A549 (cell line): ENCODE measurements around the gene DOK1. TPM values are rescaled to one million over a fixed set of nuclear protein-coding genes. Genes with fewer than 3 reads are reported as not detected.

Source experiments
- ATAC-seq, 2 experiments: fragments of 200-7000 bp in 1 of 2; fragments of >200 bp in 1 of 2; cut with Nextera tagmentation in 1 of 2; cut with Tn5 transposase in 1 of 2; 3 replicates each; pipeline versions ENCODE4 v1.8.0 to v1.9.1; 2018 to 2020; ENCODE audit warnings: mild to moderate bottlenecking in 1 of 2, moderate library complexity in 1 of 2
- CTCF ChIA-PET: fragments of 300-600 bp; sonication (Branson Sonifier 250); formaldehyde crosslinking; extraction: SDS; loops from one replicate; lab custom pipeline; 2021; ENCODE audit warnings: antibody characterized with exemption, inconsistent platforms; lab: Yijun Ruan, JAX
- POLR2A ChIA-PET: fragments of 350-600 bp; formaldehyde crosslinking; extraction: SDS; loops from one replicate; lab custom pipeline; 2021; ENCODE audit warnings: antibody characterized with exemption, inconsistent platforms; lab: Yijun Ruan, JAX
- DNase-seq, 2 experiments: peaks; one replicate each; pipeline versions ENCODE4 v3.0.0 to v3.0.0-alpha.2; 2011 to 2016; ENCODE audit warnings: low read depth in 1 of 2, low spot score in 1 of 2
- FAIRE-seq: peaks from 2 replicates; lab custom pipeline; 2011; peaks lifted over from hg19 to GRCh38; lab: Jason Lieb, UNC
- H3K27ac ChIP-seq, 2 experiments: fragments of >200 bp; sonication (Bioruptor Twin); formaldehyde crosslinking; 3 replicates each; pipeline ENCODE4 v1.5.1; 2016 to 2017
- H3K4me1 ChIP-seq: fragments of >200 bp; sonication (Bioruptor Twin); formaldehyde crosslinking; 3 replicates; pipeline ENCODE4 v1.6.1; 2016
- H3K4me2 ChIP-seq: fragments of >200 bp; sonication (Bioruptor Twin); formaldehyde crosslinking; 3 replicates; pipeline ENCODE4 v1.6.1; 2016
- H3K4me3 ChIP-seq: fragments of >200 bp; sonication (Bioruptor Twin); formaldehyde crosslinking; 3 replicates; pipeline ENCODE4 v1.5.1; 2016
- H3K9me3 ChIP-seq: fragments of >200 bp; sonication (Bioruptor Twin); formaldehyde crosslinking; 3 replicates; pipeline ENCODE4 v1.6.1; 2016
- BCL3 ChIP-seq: fragments of >200 bp; sonication (Bioruptor Twin); formaldehyde crosslinking; IDR thresholded peaks from 3 replicates; pipeline ENCODE4 v1.6.1; 2016
- CBX2 ChIP-seq: fragments of 200-600 bp; sonication (generic); IDR thresholded peaks from 2 replicates; pipeline ENCODE4 v1.6.1; 2016; ENCODE audit warnings: low read depth, mild to moderate bottlenecking, borderline replicate concordance
- CEBPB ChIP-seq, 2 experiments: fragments of >200 bp in 1 of 2; sonication (Bioruptor Twin) in 1 of 2; formaldehyde crosslinking in 1 of 2; IDR thresholded peaks; 2 replicates each; pipeline ENCODE4 v1.6.1; 2012 to 2016
- CHD4 ChIP-seq: fragments of 200-600 bp; sonication (generic); IDR thresholded peaks from 2 replicates; pipeline ENCODE4 v1.6.1; 2016; ENCODE audit warnings: antibody characterized with exemption, mild to moderate bottlenecking, borderline replicate concordance
- EHF ChIP-seq: fragments of 250-450 bp; sonication (Bioruptor Pico); IDR thresholded peaks from 2 replicates; pipeline ENCODE4 v1.5.0; 2020; ENCODE audit warnings: mild to moderate bottlenecking
- ELK1 ChIP-seq: fragments of 150-350 bp; IDR thresholded peaks from 2 replicates; pipeline ENCODE4 v1.6.1; 2014; ENCODE audit warnings: low read depth, mild to moderate bottlenecking, low read length
- EP300 ChIP-seq, 2 experiments: fragments of >200 bp; sonication (Bioruptor Twin); formaldehyde crosslinking; IDR thresholded peaks; 2 replicates in 1 of 2; 3 replicates in 1 of 2; pipeline ENCODE4 v1.6.1; 2016 to 2017
- ESRRA ChIP-seq: fragments of 150-350 bp; IDR thresholded peaks from 2 replicates; pipeline ENCODE4 v1.6.1; 2014; ENCODE audit warnings: mild to moderate bottlenecking, low read length, borderline replicate concordance
- FOSB ChIP-seq: fragments of 250-450 bp; sonication (Bioruptor Pico); IDR thresholded peaks from 2 replicates; pipeline ENCODE4 v1.5.0; 2020; ENCODE audit warnings: mild to moderate bottlenecking, moderate library complexity
- FOSL2 ChIP-seq, 2 experiments: fragments of 450-650 bp in 1 of 2; fragments of >200 bp in 1 of 2; sonication (Bioruptor Twin) in 1 of 2; formaldehyde crosslinking; IDR thresholded peaks; 2 replicates each; pipeline versions ENCODE4 v1.5.0 to v1.6.1; 2016 to 2020; ENCODE audit warnings: mild to moderate bottlenecking in 1 of 2, moderate library complexity in 1 of 2
- FOXS1 ChIP-seq: fragments of 250-450 bp; sonication (Bioruptor Pico); IDR thresholded peaks from 2 replicates; pipeline ENCODE4 v1.5.0; 2020; ENCODE audit warnings: mild to moderate bottlenecking, moderate library complexity
- GATA3 ChIP-seq: IDR thresholded peaks from 2 replicates; pipeline ENCODE4 v1.6.1; 2012; ENCODE audit warnings: borderline replicate concordance
- HES2 ChIP-seq: fragments of >200 bp; sonication (Bioruptor Twin); formaldehyde crosslinking; IDR thresholded peaks from 2 replicates; pipeline ENCODE4 v1.6.1; 2016
- HOXB5 ChIP-seq: fragments of 250-450 bp; sonication (Bioruptor Pico); IDR thresholded peaks from 2 replicates; pipeline ENCODE4 v1.5.0; 2020; ENCODE audit warnings: mild to moderate bottlenecking, moderate library complexity
- JUN ChIP-seq, 2 experiments: fragments of >200 bp; sonication (Bioruptor Twin); formaldehyde crosslinking; IDR thresholded peaks; 2 replicates in 1 of 2; 3 replicates in 1 of 2; pipeline ENCODE4 v1.6.1; 2016 to 2017
- JUNB ChIP-seq: fragments of >200 bp; sonication (Bioruptor Twin); formaldehyde crosslinking; IDR thresholded peaks from 2 replicates; pipeline ENCODE4 v1.6.1; 2016
- MAX ChIP-seq: IDR thresholded peaks from 2 replicates; pipeline ENCODE4 v1.6.1; 2012
- PBX3 ChIP-seq: IDR thresholded peaks from 2 replicates; pipeline ENCODE4 v1.6.1; 2012
- PHF8 ChIP-seq: fragments of 200-600 bp; sonication (generic); IDR thresholded peaks from 2 replicates; pipeline ENCODE4 v1.6.1; 2016; ENCODE audit warnings: low read depth, mild to moderate bottlenecking, antibody characterized with exemption, moderate library complexity, borderline replicate concordance
- RARB ChIP-seq: fragments of 250-450 bp; sonication (Bioruptor Pico); IDR thresholded peaks from 2 replicates; pipeline ENCODE4 v1.8.0; 2021; ENCODE audit warnings: mild to moderate bottlenecking, moderate library complexity
- RCOR1 ChIP-seq: fragments of 150-350 bp; IDR thresholded peaks from 2 replicates; pipeline ENCODE4 v1.6.1; 2014; ENCODE audit warnings: antibody characterized with exemption, low read length, low read depth
- RFX5 ChIP-seq: fragments of 450-650 bp; IDR thresholded peaks from 2 replicates; pipeline ENCODE4 v1.7.1; 2014; ENCODE audit warnings: antibody characterized with exemption, mild to moderate bottlenecking, moderate library complexity
- SMC3 ChIP-seq: fragments of >200 bp; sonication (Bioruptor Twin); formaldehyde crosslinking; IDR thresholded peaks from 3 replicates; pipeline ENCODE4 v1.6.1; 2018; ENCODE audit warnings: inconsistent platforms
- ZSCAN20 ChIP-seq: fragments of 250-450 bp; sonication (Bioruptor Pico); IDR thresholded peaks from 2 replicates; pipeline ENCODE4 v1.8.0; 2022; ENCODE audit warnings: mild to moderate bottlenecking, moderate library complexity
- WGBS: methylation state at CpG from one replicate; pipeline ENCODE4 v1.1.6; 2017; ENCODE audit errors: missing lambda C conversion rate; 5-methylcytosine and 5-hydroxymethylcytosine counted together
- polyA plus RNA-seq, 4 experiments: library from polyadenylated mRNA; depleted of rRNA in 3 of 4; stranded (reverse); fragments of >200 nt; fragmentation: RNase III in 1 of 4; extraction: RNeasy Plus Mini Kit Qiagen cat#74134 plus additional on column Dnase treatment in 1 of 4; gene quantifications; 2 replicates in 3 of 4; 3 replicates in 1 of 4; pipeline ENCODE4 v1.2.3, GENCODE V29; 2011 to 2017

Gene DOK1
- polyA plus RNA-seq, 2 of the 4 experiments (the other 2 are of a cell fraction): 4.0 to 5.0 TPM

GRCh38 chr2:74535440-74535965, 19.0 kb upstream of the DOK1 start:
- H3K9me3 ChIP-seq: no peaks in the 10 kb centered on the region
- no peak overlapping the region for H3K27ac ChIP-seq
- ChIA-PET POLR2A (no interaction called here), CTCF (interaction anchor here (0.8 to 8.5 kb wide), 7 partner anchors 9 to 53 kb away, joined by 3 to 92 read pairs (median 4); partner anchors contain the start of genes CCDC142 and TTC31)
- no peak overlapping the region for H3K4me2 ChIP-seq
- H3K4me3 ChIP-seq: no peak overlapping the region
- WGBS: 72% methylated on average over 4 of the region's 10 CpGs
- FAIRE-seq (no peak), DNase-seq (no peak), ATAC-seq (no peak)
- TF ChIP-seq RCOR1 (no peak), RFX5 (no peak), MAX (no peak), PHF8 (no peak), HES2 (no peak), GATA3 (no peak), BCL3 (no peak), FOSL2 (IDR thresholded peaks at IDR 0.05) (no peak), FOSL2 (CRISPR knock-in tag; IDR thresholded peaks at IDR 0.05) (no peak), ELK1 (no peak), FOSB (CRISPR knock-in tag) (no peak), JUNB (no peak), EP300 (IDR thresholded peaks at IDR 0.05) (no peak), RARB (no peak), JUN (IDR thresholded peaks at IDR 0.05) (no peak), CBX2 (no peak)
- H3K4me1 ChIP-seq: peaks cover 7% of the 10 kb centered on the region; the same call in 2 of the 3 replicates

GRCh38 chr2:74536166-74536950, 18.2 kb upstream of the DOK1 start:
- 71% methylated on average over 23 of the region's 23 CpGs for WGBS
- POLR2A ChIA-PET: no interaction called here
- TF ChIP-seq JUN (IDR thresholded peaks at IDR 0.05) (no peak), PBX3 (no peak), ZSCAN20 (CRISPR knock-in tag) (no peak), SMC3 (no peak), FOXS1 (CRISPR knock-in tag) (no peak), CEBPB (IDR thresholded peaks at IDR 0.05) (no peak), CHD4 (no peak), HOXB5 (no peak), ESRRA (no peak), EHF (no peak)
- TF ChIP-seq, all 56 proteins: peak for 0
- no peak overlapping the region for H3K27ac ChIP-seq
- no peaks in the 10 kb centered on the region for H3K4me1 ChIP-seq
- CTCF ChIA-PET: interaction anchor here (0.8 to 8.5 kb wide), 6 partner anchors 8 to 54 kb away, joined by 3 to 92 read pairs (median 4); partner anchors contain the start of genes CCDC142 and TTC31
- FAIRE-seq (no peak), ATAC-seq (peak in 1 of 2 experiments; percentile 47; a peak in 3 of 6 replicates), DNase-seq (no peak)
- H3K4me3 ChIP-seq: no peak overlapping the region
- no peak overlapping the region for H3K4me2 ChIP-seq
- no peaks in the 10 kb centered on the region for H3K9me3 ChIP-seq
